ENCODE data around the gene NMNAT3.

- TF ChIP-seq EZH2 (IDR thresholded peaks at IDR 0.05) (no peak), POLR2AphosphoS5 (IDR thresholded peaks at IDR 0.05; ENCODE audit: borderline replicate concordance, low read depth, low read length) (no peak)
These were observed 125.0 kb downstream of the NMNAT3 start for GRCh38 chr3:139552632-139553365.

Data from SK-N-MC (cell line).